Activated CD4-positive, CD25-positive, alpha-beta regulatory T cell treated with anti-CD3 and anti-CD28 coated beads, Interleukin-2, amount 50 U/mL, for 24 hours (primary cell): ENCODE data around the gene SLC9C2.
"Not testable (repeated sequence)": the region's sequence is repeated elsewhere in the genome, so short reads cannot be mapped to it uniquely, and the experiment has no call there.

Experiments
- ATAC-seq, 2 donors: fragments of 150-1000 bp; cut with Tn5 transposase; one replicate each; pipeline ENCODE4 v1.10.0; 2021; ENCODE audit warnings: mild to moderate bottlenecking in 1 of 2, moderate library complexity in 1 of 2

SLC9C2 gene

GRCh38 chr1:173603056-173603591 lies at the start of gene SLC9C2:
Gene SLC9C2 (minus strand): TSS chr1:173603072. CDS start chr1:173601776, 1,296 bp downstream.
- ATAC-seq: no peak

- no peak for ATAC-seq
These were observed 46.2 kb upstream of the SLC9C2 start for GRCh38 chr1:173648880-173649605.

- no peak for ATAC-seq
These were observed 43.8 kb upstream of the SLC9C2 start for GRCh38 chr1:173646656-173647055.

GRCh38 chr1:173642450-173643139 lies 39.7 kb upstream of the SLC9C2 start:
- not testable (repeated sequence) for ATAC-seq

GRCh38 chr1:173639102-173639501 lies 36.2 kb upstream of the SLC9C2 start:
- no peak for ATAC-seq

GRCh38 chr1:173638043-173639021 lies 35.5 kb upstream of the SLC9C2 start:
- no peak for ATAC-seq

GRCh38 chr1:173637236-173638042 lies 34.6 kb upstream of the SLC9C2 start:
- ATAC-seq: not testable (repeated sequence)

- ATAC-seq: no peak
These were observed 32.2 kb upstream of the SLC9C2 start, which contains the start of gene TEX50 for GRCh38 chr1:173635116-173635515. Gene TEX50 (plus strand): TSS chr1:173635338. CDS start chr1:173635522, 184 bp downstream.

GRCh38 chr1:173628888-173629287 lies 26.0 kb upstream of the SLC9C2 start:
- ATAC-seq: no peak

GRCh38 chr1:173627269-173627668 lies 24.4 kb upstream of the SLC9C2 start:
- no peak for ATAC-seq

GRCh38 chr1:173616859-173617258 lies 14.0 kb upstream of the SLC9C2 start:
- no peak for ATAC-seq

GRCh38 chr1:173613086-173613485 lies 10.2 kb upstream of the SLC9C2 start:
- ATAC-seq: not testable (repeated sequence)

GRCh38 chr1:173608503-173609216 lies 5.8 kb upstream of the SLC9C2 start:
- no peak for ATAC-seq

- no peak for ATAC-seq
These were observed 1.3 kb downstream of the SLC9C2 start for GRCh38 chr1:173601588-173601987.

GRCh38 chr1:173596097-173596825 lies 6.6 kb downstream of the SLC9C2 start:
- no peak for ATAC-seq

- ATAC-seq: not testable (repeated sequence)
These were observed 11.7 kb downstream of the SLC9C2 start for GRCh38 chr1:173591138-173591537.

GRCh38 chr1:173590557-173590956 lies 12.3 kb downstream of the SLC9C2 start:
- no peak for ATAC-seq

GRCh38 chr1:173581383-173582079 lies 21.3 kb downstream of the SLC9C2 start:
- no peak for ATAC-seq

- no peak for ATAC-seq
These were observed 22.2 kb downstream of the SLC9C2 start for GRCh38 chr1:173580658-173581057.

- ATAC-seq: no peak
These were observed 22.8 kb downstream of the SLC9C2 start for GRCh38 chr1:173580071-173580470.
